GM12878 (cell line): ENCODE data around the gene GOLIM4. TPM values are rescaled to one million over a fixed set of nuclear protein-coding genes. Genes with fewer than 3 reads are reported as not detected.

Source experiments
- ATAC-seq: fragments of 200-7000 bp; cut with Tn5 transposase; 3 replicates; pipeline ENCODE4 v1.9.1; 2020; ENCODE audit warnings: mild to moderate bottlenecking, moderate library complexity
- BruUV-seq: library from RNA; stranded (reverse); fragments of 400-500 nt; replicated peaks from 2 replicates; lab custom pipeline; 2021; lab: Mats Ljungman, UMichigan
- CTCF ChIA-PET: fragments of 300-600 bp; sonication (Branson Sonifier 250); formaldehyde crosslinking; extraction: SDS; loops from one replicate; lab custom pipeline; 2021; ENCODE audit warnings: inconsistent platforms; lab: Yijun Ruan, JAX
- POLR2A ChIA-PET: fragments of 350-600 bp; formaldehyde crosslinking; extraction: SDS; loops from one replicate; lab custom pipeline; 2021; ENCODE audit warnings: inconsistent platforms; lab: Charles Lee
- RAD21 ChIA-PET: fragments of 300-600 bp; sonication (Branson Sonifier 250); formaldehyde crosslinking; loops from one replicate; lab custom pipeline; 2023; ENCODE audit warnings: antibody characterized with exemption; ENCODE audit not compliant: unreplicated experiment; lab: Charles Lee
- SMC1A ChIA-PET: fragments of 300-600 bp; sonication (Branson Sonifier 250); formaldehyde crosslinking; loops from one replicate; lab custom pipeline; 2023; ENCODE audit not compliant: unreplicated experiment, uncharacterized antibody; lab: Charles Lee
- DNase-seq: peaks from one replicate; pipeline ENCODE4 v3.0.0-alpha.2; 2011; ENCODE audit warnings: low read depth, low spot score
- FAIRE-seq: peaks from 3 replicates; lab custom pipeline; 2011; peaks lifted over from hg19 to GRCh38; lab: Jason Lieb, UNC
- H2AFZ ChIP-seq: 2 replicates; pipeline ENCODE4 v1.6.0; 2011; ENCODE audit warnings: low read depth, low read length, control low read depth; ENCODE audit not compliant: control insufficient read depth
- H3K27ac ChIP-seq: 2 replicates; pipeline ENCODE4 v1.5.1; 2011; ENCODE audit warnings: control low read depth; ENCODE audit not compliant: control insufficient read depth, insufficient read depth
- H3K27me3 ChIP-seq, 2 experiments: replicated peaks in 1 of 2; 2 replicates each; pipeline versions ENCODE4 v1.6.0 to v1.6.1; 2011; ENCODE audit warnings: low read length in 1 of 2; ENCODE audit not compliant: control insufficient read depth in 2 of 2, insufficient read depth in 2 of 2
- H3K36me3 ChIP-seq, 2 experiments: 2 replicates each; pipeline ENCODE4 v1.5.1; 2011; ENCODE audit warnings: low read length in 1 of 2; ENCODE audit not compliant: control insufficient read depth in 2 of 2, insufficient read depth in 2 of 2
- H3K4me1 ChIP-seq: 2 replicates; pipeline ENCODE4 v1.6.1; 2011; ENCODE audit warnings: mild to moderate bottlenecking, low read length, moderate library complexity, mixed read lengths; ENCODE audit not compliant: control insufficient read depth, insufficient read depth
- H3K4me2 ChIP-seq: 2 replicates; pipeline ENCODE4 v1.6.0; 2011; ENCODE audit warnings: control low read depth; ENCODE audit not compliant: control insufficient read depth, insufficient read depth
- H3K4me3 ChIP-seq: fragments of 200-600 bp; sonication (generic); 2 replicates; pipeline ENCODE4 v1.5.1; 2016
- H3K79me2 ChIP-seq: 2 replicates; pipeline ENCODE4 v1.6.0; 2011; ENCODE audit warnings: low read length; ENCODE audit not compliant: control insufficient read depth, insufficient read depth
- H3K9ac ChIP-seq: 2 replicates; pipeline ENCODE4 v1.8.0; 2011; ENCODE audit warnings: low read length, control low read depth, mixed read lengths; ENCODE audit not compliant: control insufficient read depth, insufficient read depth
- H3K9me3 ChIP-seq: replicated peaks from 3 replicates; pipeline ENCODE4 v1.5.1; 2011; ENCODE audit warnings: mild to moderate bottlenecking, low read length; ENCODE audit not compliant: control insufficient read depth, insufficient read depth
- H4K20me1 ChIP-seq: 2 replicates; pipeline ENCODE4 v1.6.0; 2011; ENCODE audit not compliant: control insufficient read depth, insufficient read depth
- BCL11A ChIP-seq: IDR thresholded peaks from 2 replicates; pipeline ENCODE4 v1.6.1; 2011; ENCODE audit warnings: low read depth, low read length
- BHLHE40 ChIP-seq, 2 experiments: fragments of 450-650 bp in 1 of 2; IDR thresholded peaks; 2 replicates each; pipeline ENCODE4 v1.6.1; 2011 to 2017; ENCODE audit warnings: low read depth in 2 of 2, borderline replicate concordance in 1 of 2, improper control_type of control experiment in 1 of 2, low read length in 1 of 2, mild to moderate bottlenecking in 1 of 2
- BMI1 ChIP-seq: fragments of 450-650 bp; IDR thresholded peaks from 2 replicates; pipeline ENCODE4 v1.6.1; 2016; ENCODE audit warnings: mild to moderate bottlenecking, moderate library complexity, borderline replicate concordance
- DPF2 ChIP-seq: fragments of 450-650 bp; IDR thresholded peaks from 2 replicates; pipeline ENCODE4 v1.6.1; 2017; ENCODE audit warnings: mild to moderate bottlenecking
- EP300 ChIP-seq, 2 experiments: fragments of 150-350 bp in 1 of 2; IDR thresholded peaks; 2 replicates each; pipeline ENCODE4 v1.6.1; 2011 to 2012; ENCODE audit warnings: low read depth in 2 of 2, low read length in 2 of 2, borderline replicate concordance in 1 of 2, improper control_type of control experiment in 1 of 2, inconsistent platforms in 1 of 2; ENCODE audit not compliant: control insufficient read depth in 1 of 2
- KLF5 ChIP-seq: fragments of 450-650 bp; IDR thresholded peaks from 2 replicates; pipeline ENCODE4 v1.6.1; 2014; ENCODE audit warnings: mild to moderate bottlenecking; ENCODE audit not compliant: partially characterized antibody
- MAX ChIP-seq: IDR thresholded peaks from 2 replicates; pipeline ENCODE4 v1.6.1; 2012; ENCODE audit warnings: low read depth, low read length, improper control_type of control experiment
- PML ChIP-seq: IDR thresholded peaks from 2 replicates; pipeline ENCODE4 v1.6.1; 2012; ENCODE audit warnings: low read length, inconsistent platforms
- RAD21 ChIP-seq: IDR thresholded peaks from 2 replicates; pipeline ENCODE4 v1.6.1; 2011; ENCODE audit warnings: mild to moderate bottlenecking, low read depth, low read length, moderate library complexity; ENCODE audit not compliant: insufficient read depth
- REST ChIP-seq: IDR thresholded peaks from 2 replicates; pipeline ENCODE4 v1.6.1; 2012; ENCODE audit warnings: mild to moderate bottlenecking, low read depth, low read length
- TBL1XR1 ChIP-seq: IDR thresholded peaks from 2 replicates; pipeline ENCODE4 v1.6.1; 2012; ENCODE audit warnings: low read depth, low read length, improper control_type of control experiment
- USF2 ChIP-seq: IDR thresholded peaks from 2 replicates; pipeline ENCODE4 v1.6.1; 2011; ENCODE audit warnings: low read depth, low read length, improper control_type of control experiment, borderline replicate concordance
- ZNF24 ChIP-seq: fragments of 450-650 bp; IDR thresholded peaks from 2 replicates; pipeline ENCODE4 v1.6.1; 2017; ENCODE audit warnings: antibody characterized with exemption, mild to moderate bottlenecking
- ZNF592 ChIP-seq: fragments of 450-650 bp; IDR thresholded peaks from 2 replicates; pipeline ENCODE4 v1.6.1; 2017; ENCODE audit warnings: mild to moderate bottlenecking, moderate library complexity
- WGBS: methylation state at CpG from one replicate; pipeline ENCODE4 v1.1.6; 2016; ENCODE audit warnings: low lambda C conversion rate; ENCODE audit not compliant: insufficient replicate concordance, insufficient coverage; ENCODE audit errors: missing lambda C conversion rate; 5-methylcytosine and 5-hydroxymethylcytosine counted together
- in situ Hi-C: fragments of 300-500 bp; cut with MboI; formaldehyde crosslinking; loops from 9 replicates; pipeline ENCODE4 v1.14.3; 2018; ENCODE audit warnings: mixed read lengths
- intact Hi-C: fragments of 100-400 bp; cut with micrococcal nuclease; formaldehyde crosslinking; loops from one replicate; pipeline ENCODE4 v1.14.2; 2022; ENCODE audit not compliant: unreplicated experiment
- polyA plus RNA-seq, 11 experiments: library from polyadenylated mRNA; depleted of rRNA in 4 of 11; unstranded in 6 of 11; stranded (reverse) in 5 of 11; fragments of >200 nt; fragmentation: Nextera tagmentation in 4 of 11; fragmentation: Illumina TruSeq in 1 of 11; extraction: Ambion mirVana in 4 of 11; extraction: Trizol in 1 of 11; gene quantifications; 1 replicate in 1 of 11; 2 replicates in 10 of 11; pipeline versions ENCODE4 v1.2.1 to v1.2.3, GENCODE V29; 2011 to 2016; ENCODE audit warnings: inconsistent platforms in 2 of 11, missing spikeins in 2 of 11, low read depth in 1 of 11
- total RNA-seq, 4 experiments: library from RNA; depleted of rRNA in 3 of 4; stranded (reverse); fragments of >200 nt in 3 of 4; fragmentation: Illumina TruSeq in 1 of 4; extraction: Trizol in 1 of 4; gene quantifications; 2 replicates each; pipeline versions ENCODE4 v1.2.1 to v1.2.3, GENCODE V29; 2013 to 2021

GOLIM4 gene
- total and polyA plus RNA-seq, 10 of the 15 experiments (the other 5 are each of a cell fraction or from before 2014, with no cell fraction given) = 11.1 to 32.4 (median 19.3) TPM

- peaks cover 6% of the 10 kb centered on the region for H3K4me1 ChIP-seq
- no peaks in the 10 kb centered on the region; a peak in 1 of 4 replicates for H3K36me3 ChIP-seq
- no peak overlapping the region for H3K4me2 ChIP-seq
- CTCF ChIA-PET = interaction anchor here (0.6 to 12.6 kb wide), 25 partner anchors 10 to 169 kb away, joined by 3 to 318 read pairs (median 4); partner anchors contain the start of gene GOLIM4
- H3K4me3 ChIP-seq = no peak overlapping the region
- DNase-seq = peak; percentile 59
- H3K79me2 ChIP-seq = peaks cover 6% of the 10 kb centered on the region
- in situ Hi-C loops = loop anchor here (5.0 to 10.0 kb wide), 2 partner anchors 115 to 808 kb away; no protein-coding TSS in a partner anchor
- SMC1A ChIA-PET = interaction anchor here (0.7 to 10.3 kb wide), 13 partner anchors 17 to 123 kb away, joined by 3 to 186 read pairs (median 6); no protein-coding TSS in a partner anchor
- no peaks in the 10 kb centered on the region for H3K27me3 ChIP-seq
- 100% methylated on average over 1 of the region's 1 CpG for WGBS
- no peak overlapping the region for H3K9ac ChIP-seq
- FAIRE-seq = peak; percentile 96
- ATAC-seq = peak; percentile 81
- BruUV-seq = no TSS peak
- H3K9me3 ChIP-seq = no peaks in the 10 kb centered on the region
- intact Hi-C loops = loop anchor here (1.0 to 10.0 kb wide), 3 partner anchors 48 to 798 kb away; partner anchors contain the start of gene GOLIM4
- POLR2A ChIA-PET = no interaction called here
- RAD21 ChIA-PET = interaction anchor here (0.7 to 5.4 kb wide), 6 partner anchors 44 to 122 kb away, joined by 3 to 76 read pairs (median 5); no protein-coding TSS in a partner anchor
- no peak overlapping the region for H2AFZ ChIP-seq
- H4K20me1 ChIP-seq = no peaks in the 10 kb centered on the region
- H3K27ac ChIP-seq = no peak overlapping the region
- peak; percentile 76; the same call in 1 of the 2 replicates for TF ChIP-seq ZNF592
- 0 out of 2 replicates have a peak, but pooled peaks have one; percentile 56 for TF ChIP-seq ZNF24
- no peak for TF ChIP-seq EP300 (IDR thresholded peaks at IDR 0.05; ENCODE audit: borderline replicate concordance in 1 of 2, control insufficient read depth in 1 of 2, low read depth in 2 of 2, low read length in 2 of 2)
- TF ChIP-seq DPF2 = no peak
- TF ChIP-seq REST = no peak
- TF ChIP-seq KLF5 = no peak
- no peak for TF ChIP-seq BCL11A
- no peak for TF ChIP-seq BHLHE40 (IDR thresholded peaks at IDR 0.05; ENCODE audit: borderline replicate concordance in 1 of 2, low read depth in 2 of 2, low read length in 1 of 2)
- TF ChIP-seq TBL1XR1 = no peak
- no peak for TF ChIP-seq USF2
- TF ChIP-seq RAD21 = peak; percentile 97
- TF ChIP-seq PML = 0 out of 2 replicates have a peak, but pooled peaks have one; percentile 53
- no peak for TF ChIP-seq BMI1
- TF ChIP-seq MAX = no peak
Observed at GRCh38 chr3:168047190-168047795, 48.4 kb downstream of the GOLIM4 start.
